SH-SY5Y (cell line): ENCODE data around the gene PAFAH1B2.

Source experiments
- GATA2 ChIP-seq: IDR thresholded peaks from 2 replicates; pipeline ENCODE4 v1.6.1; 2011; ENCODE audit warnings: mild to moderate bottlenecking, low read depth, low read length
- GATA3 ChIP-seq: IDR thresholded peaks from 2 replicates; pipeline ENCODE4 v1.6.1; 2011; ENCODE audit warnings: low read depth, mild to moderate bottlenecking, low read length, moderate library complexity

GRCh38 chr11:117098269-117099232 is 45.5 kb upstream of the PAFAH1B2 start, which contains the start of gene SIK3:
- TF ChIP-seq GATA2, result no peak
- TF ChIP-seq GATA3, result no peak
